ENCODE results near the gene PNMA6A.
"Not testable (repeated sequence)": the region's sequence is repeated elsewhere in the genome, so short reads cannot be mapped to it uniquely, and the experiment has no call there.

DNA sequence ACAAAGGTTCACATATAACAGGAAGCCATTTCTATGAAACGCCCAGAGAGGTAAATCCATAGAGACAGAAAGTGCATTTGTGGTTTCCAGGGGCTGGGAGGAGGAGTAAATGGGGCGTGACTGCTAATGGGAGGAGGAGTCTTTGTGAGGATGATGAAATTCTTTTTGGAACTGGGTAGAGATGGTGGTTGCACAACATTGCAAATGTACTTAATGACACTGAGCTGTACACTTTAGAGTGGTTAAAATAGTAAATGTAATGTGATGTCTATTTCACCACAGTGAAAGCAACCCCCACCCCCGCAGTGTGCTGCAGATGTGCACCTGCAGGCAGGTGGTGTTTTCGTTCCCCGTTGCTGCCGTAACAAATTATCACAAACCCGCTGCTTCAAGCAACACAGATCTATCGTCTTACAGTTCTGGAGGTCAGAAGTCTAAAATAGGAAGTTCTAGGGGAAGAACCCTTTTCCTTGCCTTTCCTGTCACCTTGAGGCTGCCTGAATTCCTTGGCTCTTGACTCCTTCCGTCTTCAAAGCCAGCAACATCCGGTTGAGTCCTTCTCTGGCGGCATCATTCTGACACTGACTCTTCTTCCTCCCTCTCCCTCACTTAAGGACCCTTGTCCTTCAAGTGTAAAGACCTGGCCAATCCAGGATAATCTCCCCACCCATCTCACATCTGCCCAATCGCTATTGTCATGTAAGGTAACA lies 34.0 kb downstream of the PNMA6A start:
- TF ChIP-seq, protein P1, sequence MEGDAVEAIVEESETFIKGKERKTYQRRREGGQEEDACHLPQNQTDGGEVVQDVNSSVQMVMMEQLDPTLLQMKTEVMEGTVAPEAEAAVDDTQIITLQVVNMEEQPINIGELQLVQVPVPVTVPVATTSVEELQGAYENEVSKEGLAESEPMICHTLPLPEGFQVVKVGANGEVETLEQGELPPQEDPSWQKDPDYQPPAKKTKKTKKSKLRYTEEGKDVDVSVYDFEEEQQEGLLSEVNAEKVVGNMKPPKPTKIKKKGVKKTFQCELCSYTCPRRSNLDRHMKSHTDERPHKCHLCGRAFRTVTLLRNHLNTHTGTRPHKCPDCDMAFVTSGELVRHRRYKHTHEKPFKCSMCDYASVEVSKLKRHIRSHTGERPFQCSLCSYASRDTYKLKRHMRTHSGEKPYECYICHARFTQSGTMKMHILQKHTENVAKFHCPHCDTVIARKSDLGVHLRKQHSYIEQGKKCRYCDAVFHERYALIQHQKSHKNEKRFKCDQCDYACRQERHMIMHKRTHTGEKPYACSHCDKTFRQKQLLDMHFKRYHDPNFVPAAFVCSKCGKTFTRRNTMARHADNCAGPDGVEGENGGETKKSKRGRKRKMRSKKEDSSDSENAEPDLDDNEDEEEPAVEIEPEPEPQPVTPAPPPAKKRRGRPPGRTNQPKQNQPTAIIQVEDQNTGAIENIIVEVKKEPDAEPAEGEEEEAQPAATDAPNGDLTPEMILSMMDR (IDR thresholded peaks at IDR 0.05), result not testable (repeated sequence)
- not testable (repeated sequence) for TF ChIP-seq POLR2A (IDR thresholded peaks at IDR 0.05)

Data from uterus (tissue), 2 donors.